HG03108 (cell line): ENCODE results near the gene PNP.

Experiments
- ATAC-seq: cut with Tn5 transposase; IDR thresholded peaks from one replicate; pipeline ENCODE4 v1.9.1; 2021; ENCODE audit warnings: moderate library complexity; ENCODE audit not compliant: unreplicated experiment

The PNP gene

GRCh38 chr14:20454516-20455354 is 14.5 kb upstream of the PNP start, which contains the start of the genes APEX1 and OSGEP:
Gene APEX1, plus strand, starts transcription at chr14:20455226. Its CDS starts 420 bp downstream, at chr14:20455646.
Gene OSGEP, minus strand, starts transcription at chr14:20454812. Its CDS starts 129 bp downstream, at chr14:20454683.
- peak; percentile 80 for ATAC-seq

GRCh38 chr14:20455355-20456300 is 13.6 kb upstream of the PNP start:
- ATAC-seq: peak; percentile 22

GRCh38 chr14:20456971-20457370 is 12.2 kb upstream of the PNP start:
- ATAC-seq: no peak

- no peak for ATAC-seq
Measured at GRCh38 chr14:20458031-20458789, 11.0 kb upstream of the PNP start.

GRCh38 chr14:20460458-20461224 is 8.6 kb upstream of the PNP start:
- no peak for ATAC-seq

GRCh38 chr14:20461225-20462141 is 7.7 kb upstream of the PNP start, which contains the start of gene PIP4P1:
Gene PIP4P1, minus strand, starts transcription at chr14:20461434. Its CDS starts 109 bp downstream, at chr14:20461325.
- peak; percentile 94 for ATAC-seq

- no peak for ATAC-seq
Measured at GRCh38 chr14:20468764-20469241, 403 bp upstream of the PNP start.

GRCh38 chr14:20469890-20470602 is 840 bp downstream of the PNP start:
- ATAC-seq: peak; percentile 27

- ATAC-seq: no peak
Measured at GRCh38 chr14:20470603-20470901, 1.3 kb downstream of the PNP start.

- no peak for ATAC-seq
Measured at GRCh38 chr14:20472536-20473169, 3.4 kb downstream of the PNP start.

- no peak for ATAC-seq
Measured at GRCh38 chr14:20476776-20477175, 7.6 kb downstream of the PNP start.

- no peak for ATAC-seq
Measured at GRCh38 chr14:20477211-20477876, 8.1 kb downstream of the PNP start.

- no peak for ATAC-seq
Measured at GRCh38 chr14:20478894-20479293, 9.7 kb downstream of the PNP start.

GRCh38 chr14:20482382-20482781 is 13.2 kb downstream of the PNP start:
- no peak for ATAC-seq

- no peak for ATAC-seq
Measured at GRCh38 chr14:20485900-20486299, 16.7 kb downstream of the PNP start.

GRCh38 chr14:20486684-20487395 is 17.6 kb downstream of the PNP start:
- no peak for ATAC-seq

- ATAC-seq: no peak
Measured at GRCh38 chr14:20487396-20487725, 18.2 kb downstream of the PNP start.
